GM21619 (cell line): Measurements from ENCODE around the gene C2.

Experiments used
- ATAC-seq: cut with Tn5 transposase; IDR thresholded peaks from one replicate; pipeline ENCODE4 v1.9.1; 2021; ENCODE audit not compliant: unreplicated experiment

Gene C2

DNA sequence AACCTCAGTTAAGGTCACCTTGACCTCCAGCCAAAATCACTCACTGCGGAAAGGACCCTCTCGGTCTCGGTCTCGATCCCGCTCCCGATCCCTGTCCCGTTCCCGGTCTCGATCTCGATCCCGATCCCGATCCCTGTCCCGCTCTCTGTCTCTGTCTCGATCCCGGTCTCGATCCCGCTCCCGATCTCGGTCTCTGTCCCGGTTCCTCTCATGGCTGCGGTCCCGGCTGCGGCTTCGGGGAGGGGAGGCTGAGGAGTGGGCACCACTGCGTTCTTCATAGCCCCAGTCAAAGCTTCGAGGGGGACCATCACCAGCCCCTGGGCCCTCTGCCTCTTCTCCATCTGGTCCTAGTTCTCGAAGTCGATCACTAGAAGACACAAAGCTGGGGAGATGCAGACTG is 27.0 kb downstream of the C2 start:
- no peak for ATAC-seq

DNA sequence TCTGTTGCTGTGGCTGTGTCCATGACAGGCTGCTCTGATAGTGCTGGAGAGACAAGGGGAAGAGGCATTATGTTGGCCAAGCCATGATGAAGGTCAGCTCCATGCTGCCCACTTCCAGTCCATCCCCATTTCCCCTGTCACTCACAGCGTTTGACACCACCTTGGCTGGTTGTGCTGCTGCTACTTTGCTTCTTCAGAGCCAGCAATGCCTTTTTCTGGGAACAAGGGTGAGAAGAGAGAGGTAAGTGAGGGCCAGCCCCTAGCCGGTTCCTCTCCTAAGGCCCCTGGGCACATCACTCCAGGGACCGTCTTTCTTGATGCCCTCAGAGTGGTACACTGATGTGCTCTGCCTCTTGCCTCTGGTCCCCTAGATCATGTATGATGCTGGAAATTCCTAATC is 29.3 kb downstream of the C2 start:
- ATAC-seq, result no peak

GRCh38 chr6:31958412-31958740 is 30.9 kb downstream of the C2 start:
- peak; percentile 6 for ATAC-seq

- ATAC-seq, result peak; percentile 96
Measured at GRCh38 chr6:31958741-31959739, 31.5 kb downstream of the C2 start, which contains the start of the genes NELFE and SKIC2. NELFE (minus strand) TSS chr6:31958971; CDS start chr6:31958446, 525 bp downstream. SKIC2 (plus strand) TSS chr6:31959175; CDS start chr6:31959193, 18 bp downstream.

DNA sequence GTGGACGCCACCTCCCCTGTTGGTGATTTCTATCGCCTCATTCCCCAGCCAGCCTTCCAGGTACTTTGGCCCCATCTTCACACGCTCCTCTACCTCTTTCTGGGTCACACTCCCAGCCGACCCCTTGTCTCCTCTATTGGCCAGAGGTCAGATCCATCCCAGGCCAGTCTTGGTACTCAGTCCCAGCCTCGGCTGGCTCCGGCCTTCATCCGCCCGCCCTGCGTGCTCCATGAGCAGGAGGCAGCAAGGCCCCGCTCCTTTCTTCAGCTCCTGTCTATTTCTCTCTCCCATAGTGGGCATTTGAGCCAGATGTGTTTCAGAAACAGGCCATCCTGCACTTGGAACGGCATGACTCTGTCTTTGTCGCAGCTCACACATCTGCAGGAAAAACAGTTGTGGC is 34.1 kb downstream of the C2 start:
- no peak for ATAC-seq

- ATAC-seq, result no peak
Measured at GRCh38 chr6:31963921-31964320, 36.4 kb downstream of the C2 start.

- ATAC-seq, result no peak
Measured at GRCh38 chr6:31965700-31966099, 38.2 kb downstream of the C2 start.

DNA sequence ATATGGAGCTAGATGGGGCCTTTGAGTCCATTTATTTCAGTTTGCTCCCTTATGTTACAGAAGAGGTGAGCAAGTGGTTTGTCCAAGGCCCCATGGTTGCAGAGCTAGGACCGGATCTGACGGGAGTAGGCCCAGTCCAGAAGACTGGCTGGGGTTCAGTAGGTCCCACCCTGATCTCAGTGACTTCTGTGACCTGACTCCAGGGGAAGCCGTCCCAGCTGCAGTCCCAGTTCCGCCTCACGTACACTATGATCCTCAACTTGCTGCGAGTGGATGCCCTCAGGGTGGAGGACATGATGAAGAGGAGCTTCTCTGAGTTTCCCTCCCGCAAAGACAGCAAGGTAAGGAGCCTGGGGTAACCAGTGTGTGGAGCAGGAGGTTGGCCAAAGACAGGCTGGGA is 39.0 kb downstream of the C2 start:
- no peak for ATAC-seq

DNA sequence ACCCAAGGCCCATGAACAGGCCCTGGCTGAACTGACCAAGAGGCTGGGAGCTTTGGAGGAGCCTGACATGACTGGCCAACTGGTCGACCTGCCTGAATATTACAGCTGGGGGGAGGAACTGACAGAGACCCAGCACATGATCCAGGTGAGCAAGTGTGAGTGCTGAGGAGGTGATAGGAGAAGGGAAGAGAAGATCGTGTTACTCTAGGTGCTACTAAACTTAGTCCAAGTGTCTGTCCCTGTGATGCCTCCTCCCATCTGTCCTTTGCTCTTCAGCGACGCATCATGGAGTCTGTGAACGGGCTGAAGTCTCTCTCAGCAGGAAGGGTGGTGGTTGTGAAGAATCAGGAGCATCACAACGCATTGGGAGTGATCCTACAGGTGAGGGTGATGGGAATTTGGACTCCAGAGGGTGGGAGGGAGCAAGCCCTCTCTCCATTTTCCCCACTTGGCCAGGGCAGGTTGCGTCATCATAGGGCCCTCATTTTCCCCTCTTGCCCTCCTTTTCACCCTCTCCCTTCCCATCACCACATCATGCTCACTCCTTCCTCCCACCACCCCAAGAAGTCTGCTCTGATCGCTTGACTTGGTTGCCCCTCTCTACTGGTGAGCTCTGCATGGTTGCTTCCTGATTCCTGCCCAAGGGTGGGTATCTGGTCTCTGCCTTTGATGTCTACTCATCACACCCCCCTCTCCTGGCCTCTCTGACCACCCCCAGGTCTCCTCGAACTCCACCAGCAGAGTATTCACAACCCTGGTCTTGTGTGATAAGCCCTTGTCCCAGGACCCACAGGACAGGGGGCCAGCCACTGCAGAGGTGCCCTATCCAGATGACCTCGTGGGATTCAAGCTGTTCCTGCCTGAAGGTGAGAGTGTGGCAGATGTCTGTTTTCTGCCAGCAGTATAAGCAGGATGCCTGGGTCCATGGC is 39.7 kb downstream of the C2 start:
- ATAC-seq, result no peak

DNA sequence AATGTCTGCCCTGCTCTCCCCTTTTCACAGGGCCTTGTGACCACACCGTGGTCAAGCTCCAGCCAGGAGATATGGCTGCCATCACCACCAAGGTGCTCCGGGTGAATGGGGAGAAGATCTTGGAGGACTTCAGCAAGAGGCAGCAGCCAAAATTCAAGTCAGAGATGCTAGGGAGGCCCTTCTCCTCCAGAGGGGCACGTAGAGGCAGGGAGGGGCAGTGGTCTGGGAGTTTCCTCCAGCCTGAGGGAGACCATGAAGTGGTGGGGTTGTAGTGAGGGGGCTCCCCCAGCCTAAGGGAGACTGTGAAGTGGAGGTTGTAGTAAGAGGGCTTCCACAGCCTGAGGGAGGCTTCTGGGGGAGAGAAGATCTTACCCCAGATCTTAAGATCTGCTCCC is 40.4 kb downstream of the C2 start:
- ATAC-seq, result no peak

- no peak for ATAC-seq
Measured at GRCh38 chr6:31968326-31968725, 40.8 kb downstream of the C2 start.

DNA sequence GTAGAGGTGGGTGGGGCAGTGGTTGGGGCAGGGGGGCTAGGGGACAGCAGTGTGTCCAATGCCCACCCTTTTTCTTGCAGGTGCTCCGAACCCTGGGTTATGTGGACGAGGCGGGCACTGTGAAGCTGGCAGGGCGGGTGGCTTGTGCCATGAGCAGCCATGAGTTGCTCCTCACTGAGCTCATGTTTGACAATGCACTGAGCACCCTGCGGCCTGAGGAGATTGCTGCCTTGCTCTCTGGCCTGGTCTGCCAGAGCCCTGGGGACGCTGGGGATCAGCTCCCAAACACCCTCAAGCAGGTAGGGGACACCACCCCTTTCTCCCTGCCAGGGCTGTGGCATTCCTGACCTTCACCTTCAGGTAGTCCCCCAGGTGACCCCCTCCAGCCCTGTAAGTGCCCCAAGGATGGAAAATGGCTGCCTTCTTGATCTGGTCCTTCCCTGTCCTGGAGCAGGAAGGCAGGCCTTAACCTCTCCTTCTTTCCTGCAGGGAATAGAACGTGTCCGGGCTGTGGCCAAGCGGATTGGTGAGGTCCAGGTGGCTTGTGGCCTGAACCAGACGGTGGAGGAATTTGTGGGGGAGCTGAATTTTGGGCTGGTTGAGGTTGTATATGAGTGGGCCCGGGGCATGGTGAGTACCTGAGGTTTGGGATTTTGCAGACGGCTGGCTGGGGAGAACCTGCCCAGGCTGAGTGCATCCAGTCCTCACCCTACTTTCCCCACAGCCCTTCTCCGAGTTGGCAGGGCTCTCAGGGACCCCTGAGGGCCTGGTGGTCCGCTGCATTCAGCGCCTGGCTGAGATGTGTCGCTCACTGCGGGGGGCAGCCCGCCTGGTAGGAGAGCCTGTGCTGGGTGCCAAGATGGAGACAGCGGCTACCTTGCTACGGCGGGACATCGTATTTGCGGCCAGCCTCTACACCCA is 41.5 kb downstream of the C2 start:
- no peak for ATAC-seq

DNA sequence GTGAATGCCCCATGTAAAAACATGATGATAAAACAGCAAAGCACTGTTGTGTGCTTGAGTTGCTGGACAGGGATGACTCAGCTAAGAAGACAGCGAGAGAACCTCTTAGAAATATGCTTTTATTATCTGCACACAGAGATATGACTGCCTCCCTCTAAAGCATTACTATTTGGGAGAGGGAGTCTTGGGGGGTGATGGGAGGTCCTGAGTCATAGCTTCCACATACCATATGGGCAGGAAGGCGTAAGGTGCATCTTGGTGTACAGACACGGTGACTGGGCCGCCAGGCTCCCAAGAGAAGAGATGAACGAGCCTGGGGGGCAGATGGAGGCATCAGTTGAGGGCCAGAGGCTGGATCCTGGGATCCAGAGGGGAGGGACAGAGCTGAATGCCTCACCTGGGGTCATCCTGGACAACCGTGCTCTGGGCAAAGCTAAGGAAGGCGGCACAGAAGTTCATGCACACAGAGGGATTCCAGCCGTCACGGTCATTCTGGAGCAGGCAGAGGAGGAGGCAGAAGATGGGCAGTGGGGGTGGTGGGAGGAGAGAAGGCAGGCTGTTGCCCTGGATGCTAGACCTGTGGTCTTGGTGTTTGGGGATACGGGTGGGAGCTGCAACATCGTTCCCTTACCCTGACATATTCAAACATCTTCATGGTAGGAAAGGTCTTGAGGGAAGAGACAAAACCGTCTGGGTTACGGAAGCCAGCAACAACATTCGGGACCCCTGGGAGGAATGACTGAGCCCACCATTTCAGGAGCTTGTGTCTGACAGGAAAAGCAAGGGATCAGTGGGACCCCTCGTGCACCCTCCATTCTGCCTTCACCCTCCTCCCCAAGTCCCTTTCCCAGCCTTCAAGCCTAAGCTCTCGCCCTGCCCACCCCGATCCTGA is 42.4 kb downstream of the C2 start:
- ATAC-seq, result no peak

DNA sequence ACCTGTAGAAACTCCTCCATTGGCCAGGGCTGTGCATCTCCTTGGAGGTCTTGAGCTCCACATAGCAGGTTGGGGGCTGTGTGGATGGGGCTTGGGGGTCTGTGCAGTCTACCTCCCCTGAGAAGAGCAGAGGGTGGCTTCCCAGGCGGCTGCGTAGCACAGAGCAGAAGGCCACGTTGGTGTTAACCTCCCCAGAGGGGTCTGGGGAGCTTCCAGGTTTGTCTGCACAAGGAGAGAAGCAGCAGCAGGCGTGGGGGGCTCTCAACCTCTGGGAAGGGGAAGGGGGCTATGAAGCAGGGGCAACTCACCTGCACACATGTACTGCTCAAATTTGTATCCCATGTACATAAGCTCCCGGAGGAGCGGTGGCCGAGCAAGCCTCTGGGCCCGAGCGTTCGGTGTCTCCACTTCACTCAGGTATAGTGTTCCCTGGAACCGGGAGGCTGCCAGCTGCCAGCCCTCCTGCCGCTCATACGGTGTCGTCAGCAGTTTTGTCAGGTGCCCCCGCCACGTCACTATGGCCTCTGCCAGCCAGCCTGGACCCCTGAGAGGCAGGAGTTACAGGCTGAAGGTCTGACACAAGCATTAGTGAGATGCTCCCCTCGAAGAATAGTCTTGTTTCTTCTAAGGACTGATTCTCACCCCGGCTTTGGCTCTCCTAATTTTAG is 43.2 kb downstream of the C2 start:
- ATAC-seq, result no peak

DNA sequence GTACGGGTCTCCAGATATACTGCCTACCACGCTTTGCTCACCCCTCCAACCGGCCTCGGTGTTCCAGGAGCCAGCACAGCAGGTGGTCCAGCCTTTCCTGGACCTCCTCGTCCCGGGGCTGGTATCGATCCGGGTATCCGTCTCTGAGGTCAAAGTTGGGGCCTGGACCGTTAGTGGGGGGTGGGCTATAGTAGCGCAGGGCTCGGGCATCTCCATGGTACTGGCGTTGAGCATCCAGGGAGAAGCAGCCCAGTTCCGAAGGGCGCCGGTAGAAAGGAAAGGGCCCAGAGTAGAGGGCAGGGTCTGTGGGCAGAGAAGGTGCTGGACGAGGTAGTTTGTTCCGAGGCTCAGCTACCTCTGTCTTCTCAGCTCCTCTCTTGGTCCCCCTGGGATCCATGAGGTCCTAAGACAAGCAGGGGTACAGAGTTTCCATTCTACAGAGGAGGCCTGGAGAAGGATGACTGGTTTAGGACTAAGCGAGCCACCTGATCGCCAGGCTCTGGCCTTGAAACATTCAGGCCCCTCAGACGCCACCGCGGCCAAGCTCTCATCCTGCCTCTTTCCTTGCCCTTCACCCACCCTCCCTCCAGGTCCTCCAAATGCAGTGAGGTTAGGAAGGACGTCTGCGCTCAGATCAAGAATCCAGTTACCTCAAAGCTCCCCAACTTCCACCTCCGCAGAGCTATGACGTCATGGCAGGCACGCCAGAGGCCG is 43.9 kb downstream of the C2 start:
- no peak for ATAC-seq

DNA sequence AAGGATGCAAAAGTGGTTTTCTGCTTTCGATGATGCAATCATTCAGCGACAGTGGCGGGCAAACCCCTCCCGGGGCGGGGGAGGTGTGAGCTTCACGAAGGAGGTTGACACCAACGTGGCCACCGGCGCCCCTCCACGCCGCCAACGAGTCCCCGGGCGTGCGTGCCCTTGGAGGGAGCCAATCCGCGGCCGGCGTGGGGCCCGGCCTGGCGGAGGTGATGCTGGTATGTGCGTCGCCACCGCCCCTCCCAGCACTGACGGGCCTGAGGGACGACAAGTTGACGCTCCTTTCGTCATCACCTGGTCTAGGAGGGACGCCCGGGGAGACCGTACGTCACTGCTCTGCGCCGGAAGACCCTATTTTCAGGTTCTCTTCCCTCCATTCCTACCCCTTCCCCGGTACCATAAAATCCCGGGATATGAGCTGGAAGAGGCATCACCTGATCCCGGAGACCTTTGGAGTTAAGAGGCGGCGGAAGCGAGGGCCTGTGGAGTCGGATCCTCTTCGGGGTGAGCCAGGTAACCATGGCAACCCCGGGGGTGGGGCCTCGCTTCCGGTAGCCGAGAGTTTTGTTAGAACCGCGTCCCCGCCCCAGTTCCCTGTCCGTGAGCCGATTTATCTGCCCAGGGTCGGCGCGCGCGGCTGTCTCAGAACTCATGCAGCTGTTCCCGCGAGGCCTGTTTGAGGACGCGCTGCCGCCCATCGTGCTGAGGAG is 44.6 kb downstream of the C2 start, which contains the start of gene DXO:
TSS of gene DXO (minus strand) at position 146 of the 716 bp plus-strand sequence. CDS start 463 bp downstream, outside the sequence.
- peak; percentile 79 for ATAC-seq

- ATAC-seq, result no peak
Measured at GRCh38 chr6:31972709-31973350, 45.3 kb downstream of the C2 start.
